Activated CD4-positive, alpha-beta T cell treated with anti-CD3 and anti-CD28 coated beads, Interleukin-2, amount 50 U/mL, for 16 hours (primary cell): Measurements from ENCODE around the gene ASB3.
A peak's percentile ranks its signal among the peaks of the same experiment; 100 is the strongest.
"Not testable (repeated sequence)": the region's sequence is repeated elsewhere in the genome, so short reads cannot be mapped to it uniquely, and the experiment has no call there.

Experiments used
- DNase-seq: peaks from one replicate; pipeline ENCODE4 v3.0.0-alpha.2; 2020

The ASB3 gene, protein sequence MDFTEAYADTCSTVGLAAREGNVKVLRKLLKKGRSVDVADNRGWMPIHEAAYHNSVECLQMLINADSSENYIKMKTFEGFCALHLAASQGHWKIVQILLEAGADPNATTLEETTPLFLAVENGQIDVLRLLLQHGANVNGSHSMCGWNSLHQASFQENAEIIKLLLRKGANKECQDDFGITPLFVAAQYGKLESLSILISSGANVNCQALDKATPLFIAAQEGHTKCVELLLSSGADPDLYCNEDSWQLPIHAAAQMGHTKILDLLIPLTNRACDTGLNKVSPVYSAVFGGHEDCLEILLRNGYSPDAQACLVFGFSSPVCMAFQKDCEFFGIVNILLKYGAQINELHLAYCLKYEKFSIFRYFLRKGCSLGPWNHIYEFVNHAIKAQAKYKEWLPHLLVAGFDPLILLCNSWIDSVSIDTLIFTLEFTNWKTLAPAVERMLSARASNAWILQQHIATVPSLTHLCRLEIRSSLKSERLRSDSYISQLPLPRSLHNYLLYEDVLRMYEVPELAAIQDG

DNA sequence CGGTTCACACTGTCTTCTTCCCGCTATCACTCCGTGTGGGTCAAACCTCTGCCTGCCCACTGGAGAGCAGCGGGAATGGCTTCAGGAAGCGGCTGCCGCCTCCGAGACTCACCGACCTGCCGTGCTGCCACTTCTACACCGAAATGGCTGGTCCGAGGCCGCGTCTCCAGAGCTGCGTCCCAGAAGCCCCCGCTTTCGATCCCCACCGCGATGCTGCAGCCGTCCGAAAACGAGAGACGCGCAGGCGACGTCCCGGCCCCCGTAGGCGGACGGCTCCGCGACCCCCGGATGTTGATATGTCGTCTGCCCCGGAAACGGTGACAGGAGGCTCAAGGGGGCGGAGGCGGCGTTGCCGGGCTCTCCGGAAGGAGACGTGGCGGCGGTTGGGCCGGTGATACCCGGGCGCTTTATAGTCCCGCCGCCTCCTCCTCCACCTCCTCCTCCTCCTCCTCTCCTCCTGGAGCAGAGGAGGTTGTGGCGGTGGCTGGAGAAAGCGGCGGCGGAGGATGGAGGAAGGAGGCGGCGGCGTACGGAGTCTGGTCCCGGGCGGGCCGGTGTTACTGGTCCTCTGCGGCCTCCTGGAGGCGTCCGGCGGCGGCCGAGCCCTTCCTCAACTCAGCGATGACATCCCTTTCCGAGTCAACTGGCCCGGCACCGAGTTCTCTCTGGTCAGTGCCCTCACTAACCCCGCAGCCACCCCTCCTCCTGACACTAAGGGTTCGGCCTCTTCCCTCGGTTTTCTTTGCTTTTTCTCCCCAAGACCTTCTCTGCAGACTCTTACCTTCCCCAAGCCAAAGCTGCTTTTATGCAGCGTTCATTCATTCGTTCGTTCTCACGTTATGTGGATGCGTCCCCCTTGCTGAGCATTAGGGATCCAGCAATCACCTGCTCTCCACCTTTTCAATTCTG is at the start of gene ASB3, which contains the start of gene ERLEC1:
Gene ASB3, minus strand, starts transcription at position 249 of the 909 bp plus-strand sequence. CDS start 21,381 bp downstream, outside the sequence.
Gene ERLEC1, plus strand, starts transcription at position 340 of the 909 bp plus-strand sequence. Its CDS starts 167 bp downstream, at position 507.
- peak; percentile 94 for DNase-seq

DNA sequence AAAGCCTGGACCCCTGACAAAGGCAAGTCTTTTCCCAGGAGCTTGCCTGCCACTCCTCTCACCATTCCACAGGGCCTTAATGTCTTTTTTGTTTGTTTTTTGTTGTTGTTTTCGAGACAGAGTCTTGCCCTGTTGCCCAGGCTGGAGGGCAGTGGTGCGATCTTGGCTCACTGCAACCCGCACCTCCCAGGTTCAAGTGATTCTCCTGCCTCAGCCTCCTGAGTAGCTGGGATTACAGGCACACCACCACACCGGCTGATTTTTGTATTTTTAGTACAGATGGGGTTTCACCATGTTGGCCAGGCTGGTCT is 43.2 kb upstream of the ASB3 start:
- not testable (repeated sequence) for DNase-seq

DNA sequence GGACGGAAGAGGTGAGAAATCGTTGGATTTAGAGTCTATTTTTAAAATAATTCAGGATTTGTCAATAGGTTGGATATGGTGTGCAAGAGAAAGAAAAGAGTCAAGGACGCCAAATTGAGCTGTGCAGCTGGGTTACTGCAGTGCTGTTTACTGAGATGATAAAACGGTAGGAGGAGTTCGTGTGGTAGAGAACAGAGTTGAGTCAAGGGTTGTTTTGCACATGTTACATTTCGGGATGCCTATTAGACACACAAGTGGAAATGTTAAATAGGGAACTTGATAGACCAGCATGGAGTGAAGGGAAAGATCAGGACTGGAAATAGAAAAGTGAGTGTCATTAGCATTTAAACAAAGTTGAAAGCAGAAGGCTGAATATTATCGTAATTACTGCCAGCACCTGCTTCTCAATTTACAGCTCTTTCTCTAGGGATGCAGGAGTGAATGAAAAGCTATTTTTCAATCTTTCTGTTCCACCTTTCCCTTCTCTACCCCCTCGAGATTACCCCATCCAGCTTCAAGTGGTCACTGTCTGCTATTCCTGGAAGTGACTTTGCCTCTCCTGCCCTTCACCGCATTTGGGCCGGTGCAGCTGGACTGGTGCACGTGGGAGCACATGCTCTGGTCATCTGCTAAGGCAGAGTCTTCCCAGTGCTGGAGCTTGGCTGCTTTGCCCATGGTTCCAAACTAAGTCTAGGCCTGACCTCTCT is 42.7 kb upstream of the ASB3 start:
- DNase-seq = no peak

DNA sequence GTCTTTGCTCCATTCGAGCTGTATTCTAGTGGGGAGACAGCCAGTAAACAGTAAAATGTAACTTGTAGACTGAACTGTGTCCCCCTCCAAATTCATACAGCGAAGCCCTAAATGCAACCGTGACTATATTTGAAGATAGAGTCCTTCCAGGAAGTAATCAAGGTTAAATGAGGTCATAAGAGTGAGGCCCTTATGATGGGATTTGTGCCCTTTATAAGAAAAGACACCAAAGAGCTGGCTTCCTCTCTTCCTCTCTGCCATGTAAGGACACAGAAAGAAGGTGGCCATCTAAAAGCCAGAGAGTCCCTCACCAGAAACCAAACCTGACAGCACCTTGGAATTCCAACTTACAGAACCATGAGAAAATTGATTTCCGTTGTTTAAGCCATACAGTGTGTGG is 41.6 kb upstream of the ASB3 start:
- no peak for DNase-seq

DNA sequence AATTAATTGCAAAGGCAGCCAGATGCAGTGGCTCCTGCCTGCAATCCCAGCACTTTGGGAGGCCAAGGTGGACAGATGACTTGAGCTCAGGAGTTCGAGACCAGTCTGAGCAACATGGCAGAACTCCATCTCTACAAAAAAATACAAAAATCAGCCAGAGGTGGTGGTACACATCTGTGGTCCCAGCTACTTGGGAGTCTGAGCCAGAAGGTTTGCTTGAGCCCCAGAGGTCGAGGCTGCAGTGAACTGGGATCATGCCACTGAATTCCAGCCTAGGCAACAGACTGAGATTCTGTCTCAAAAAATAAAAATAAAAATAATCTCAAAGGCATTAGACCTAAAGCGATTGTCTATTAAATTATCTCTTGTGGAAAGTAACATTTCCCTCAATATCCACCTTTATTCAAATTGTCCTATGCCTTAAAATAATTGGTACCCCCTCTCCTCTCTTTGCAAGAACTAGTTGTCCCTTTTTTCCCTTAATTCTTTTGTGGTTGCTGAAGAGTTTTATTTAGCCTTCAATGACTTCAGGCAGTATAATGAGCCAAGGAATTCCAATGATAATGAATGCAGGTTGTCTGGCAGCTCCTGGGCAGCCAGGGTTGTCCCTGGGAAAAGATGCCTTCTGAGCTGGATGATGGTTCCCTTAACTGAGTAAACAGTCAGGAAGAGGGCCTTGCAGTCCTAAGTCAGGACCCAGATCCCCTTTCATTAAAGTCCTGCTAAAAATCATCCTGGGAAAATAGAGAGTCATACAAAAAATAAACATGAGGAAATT is 40.8 kb upstream of the ASB3 start:
- DNase-seq = no peak

DNA sequence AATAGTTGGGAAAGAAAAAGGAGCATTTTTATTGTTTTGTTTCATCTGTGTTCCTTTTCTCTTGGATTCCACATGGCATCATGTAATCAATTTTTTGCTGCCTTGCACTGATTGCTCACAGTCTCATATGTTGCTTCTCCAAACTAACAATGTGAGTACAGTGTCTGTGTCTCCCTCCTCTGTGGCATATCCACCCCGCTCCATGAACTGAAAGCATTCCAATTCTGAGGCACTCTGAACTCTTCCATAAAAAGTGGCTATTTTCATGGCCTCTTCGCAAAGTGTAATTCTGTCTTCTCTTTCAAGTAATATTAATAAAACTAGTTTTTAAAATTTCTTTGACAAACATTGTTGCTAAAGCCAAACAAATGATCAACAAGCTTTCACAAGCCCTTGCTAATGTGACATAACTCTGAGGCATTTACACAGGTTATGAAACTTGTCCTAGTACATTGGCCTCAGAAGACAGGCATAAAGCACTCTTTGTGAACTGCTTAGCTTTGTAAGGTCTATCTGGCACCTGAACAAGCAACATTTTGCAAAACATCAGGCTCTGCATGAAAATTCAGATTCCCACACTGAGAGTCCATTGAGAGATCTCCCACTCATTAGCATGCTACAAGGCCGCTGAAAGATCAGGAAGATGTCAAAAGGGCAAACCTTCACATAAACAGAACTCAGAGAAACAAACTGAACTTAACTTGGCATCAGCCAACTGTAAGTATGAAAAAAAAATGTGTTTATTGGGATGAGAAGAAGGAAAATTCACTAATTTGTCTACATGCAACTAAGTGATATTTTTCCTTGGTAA is 40.0 kb upstream of the ASB3 start:
- DNase-seq = no peak

DNA sequence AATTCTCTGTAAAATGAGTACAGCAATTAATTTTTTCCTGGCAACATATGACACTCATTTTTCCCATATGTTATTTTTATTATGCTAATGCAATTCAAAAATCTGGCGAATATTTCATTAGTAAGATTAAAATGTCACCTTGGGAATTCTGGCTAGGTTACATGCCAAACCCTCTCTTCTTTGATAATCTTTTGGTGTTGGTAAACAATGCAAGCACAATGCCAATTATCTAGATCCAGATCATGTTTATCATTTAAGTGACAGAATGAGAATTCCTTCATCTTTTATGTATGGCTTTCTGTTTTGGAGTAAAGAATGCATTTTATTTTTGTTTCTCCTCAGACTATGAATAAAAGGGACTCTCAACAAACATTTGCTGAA is 39.3 kb upstream of the ASB3 start:
- DNase-seq = no peak

DNA sequence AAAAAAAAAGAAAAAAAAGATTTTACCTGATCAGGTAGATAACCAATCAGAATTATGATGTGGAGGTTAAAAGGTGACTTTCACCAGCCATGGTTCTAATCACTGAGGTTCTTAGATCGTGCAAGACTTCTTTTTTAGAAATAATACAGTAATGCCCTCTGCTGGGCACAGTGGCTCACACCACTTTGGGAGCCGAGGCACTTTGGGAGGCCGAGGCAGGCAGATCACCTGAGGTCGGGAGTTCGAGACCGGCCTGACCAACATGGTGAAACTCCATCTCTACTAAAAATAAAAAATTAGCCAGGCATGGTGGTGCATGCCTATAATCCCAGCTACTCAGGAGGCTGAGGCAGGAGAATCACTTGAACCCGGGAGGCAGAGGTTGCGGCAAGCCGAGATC is 36.9 kb upstream of the ASB3 start:
- DNase-seq = peak; percentile 28

DNA sequence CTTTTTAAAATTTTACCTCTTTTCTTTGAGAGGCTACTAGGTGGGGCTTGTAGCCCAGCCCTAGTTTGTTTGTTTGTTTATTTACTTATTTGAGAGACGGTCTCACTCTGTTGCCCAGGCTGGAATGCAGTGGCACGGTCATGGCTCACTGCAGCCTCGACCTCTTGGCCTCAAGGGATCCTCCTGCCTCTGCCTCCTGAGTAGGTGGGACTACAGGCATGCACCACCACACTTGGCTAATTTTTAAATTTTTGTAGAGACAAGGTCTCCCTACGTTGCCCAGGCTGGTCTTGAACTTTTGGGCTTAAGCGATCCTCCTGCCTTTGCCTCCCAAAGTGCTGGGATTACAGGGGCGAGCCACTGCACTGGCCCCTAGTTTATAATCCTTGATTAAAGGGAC is 35.1 kb upstream of the ASB3 start:
- no peak for DNase-seq

DNA sequence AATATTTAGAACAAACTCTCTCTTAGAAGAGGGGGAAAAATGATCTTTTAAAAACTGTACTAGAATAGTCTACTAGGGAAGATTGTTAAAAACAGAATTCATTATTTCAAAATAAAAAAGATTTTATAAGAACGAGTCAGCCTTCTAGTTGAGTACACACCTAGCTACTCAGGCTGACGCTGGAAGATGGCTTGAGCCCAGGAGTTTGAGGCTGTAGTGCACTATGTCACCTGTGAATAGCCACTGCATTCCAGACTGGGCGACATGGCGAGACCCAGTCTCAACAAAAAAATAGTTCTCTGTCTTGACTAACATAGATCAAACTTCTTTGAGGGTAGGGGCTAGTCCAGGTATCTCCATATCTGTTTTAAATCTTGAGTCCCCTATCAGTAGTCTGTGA is 34.0 kb upstream of the ASB3 start:
- DNase-seq = no peak

DNA sequence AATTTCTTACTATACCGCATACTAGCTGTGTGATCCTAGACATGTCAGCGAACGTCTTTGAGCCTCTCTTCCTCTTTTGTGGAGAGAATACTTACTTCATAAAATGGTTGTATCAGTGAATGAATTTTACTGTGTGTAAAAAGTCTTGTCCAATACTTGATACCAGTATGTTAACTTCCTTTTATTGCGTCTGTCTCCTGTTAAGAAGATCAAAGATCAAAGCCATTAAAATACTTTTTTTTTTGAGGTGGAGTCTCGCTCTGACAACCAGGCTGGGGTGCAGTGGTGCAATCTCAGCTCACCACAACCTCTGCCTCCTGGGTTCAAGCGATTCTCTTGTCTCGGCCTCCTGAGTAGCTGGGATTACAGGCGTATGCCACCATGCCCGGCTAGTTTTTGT is 33.3 kb upstream of the ASB3 start:
- no peak for DNase-seq

DNA sequence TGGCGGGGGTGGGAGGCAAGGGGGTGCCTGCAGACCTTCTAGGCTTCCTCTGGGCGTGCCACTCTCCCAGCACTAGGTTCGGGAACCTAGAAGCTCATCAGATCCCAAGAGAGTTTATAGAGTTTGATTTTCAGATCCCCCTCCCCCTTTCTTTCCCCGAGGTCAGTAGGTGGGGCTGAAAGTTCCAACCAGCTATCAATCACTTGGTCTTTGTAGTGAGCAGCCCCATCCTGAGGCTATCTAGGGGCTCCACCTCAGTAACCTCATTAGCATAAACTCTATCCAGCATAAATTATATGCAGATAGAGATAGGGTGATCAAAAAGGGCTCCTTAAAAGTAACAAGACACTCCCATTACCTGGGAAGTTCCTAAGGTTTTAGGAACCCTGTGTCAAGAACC is 32.9 kb upstream of the ASB3 start:
- no peak for DNase-seq

DNA sequence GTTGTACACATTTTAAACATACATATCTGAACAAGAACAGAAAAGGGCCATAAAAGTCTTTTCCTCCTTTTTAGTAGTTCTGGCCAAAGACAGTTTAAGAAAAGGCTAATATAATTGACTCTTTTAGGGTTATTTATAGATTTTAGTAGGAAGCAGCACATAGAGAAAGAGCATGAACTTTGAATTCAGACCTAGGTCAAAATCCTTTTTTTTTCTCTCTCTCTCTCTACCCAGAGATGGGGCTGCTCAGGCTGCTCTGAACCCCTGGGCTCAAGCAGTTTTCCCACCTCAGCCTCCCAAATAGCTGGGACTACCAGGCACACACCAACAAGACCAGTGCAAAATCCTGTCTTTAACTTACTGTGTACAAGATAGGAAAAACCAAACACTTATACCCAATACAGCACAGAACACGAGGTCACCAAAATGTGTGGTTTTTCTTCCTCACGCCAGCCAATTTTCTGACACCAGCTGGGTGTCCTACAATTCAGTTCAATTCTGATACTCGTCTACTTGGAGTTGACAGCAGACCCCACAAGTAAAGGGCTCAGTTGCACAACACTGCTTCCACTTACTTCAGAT is 32.2 kb upstream of the ASB3 start:
- no peak for DNase-seq

DNA sequence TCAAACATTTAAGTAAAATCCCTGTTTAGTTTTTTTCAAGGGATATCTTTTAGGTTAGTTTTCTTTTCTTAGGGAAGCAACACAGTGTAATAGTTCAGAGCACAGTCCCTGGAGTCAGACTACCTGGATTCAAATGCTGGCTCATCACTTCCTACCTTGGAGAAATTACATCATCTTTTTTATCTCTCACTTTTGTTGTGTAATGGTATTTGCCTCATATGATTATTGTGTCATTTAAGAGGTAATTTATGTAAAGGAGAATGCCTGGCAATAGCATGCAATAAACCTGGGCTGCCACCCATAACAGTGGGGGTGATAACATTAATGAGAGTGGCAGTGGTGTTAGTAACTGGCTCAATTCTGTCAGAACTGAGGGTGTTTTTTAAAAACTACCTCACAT is 26.4 kb upstream of the ASB3 start:
- no peak for DNase-seq

DNA sequence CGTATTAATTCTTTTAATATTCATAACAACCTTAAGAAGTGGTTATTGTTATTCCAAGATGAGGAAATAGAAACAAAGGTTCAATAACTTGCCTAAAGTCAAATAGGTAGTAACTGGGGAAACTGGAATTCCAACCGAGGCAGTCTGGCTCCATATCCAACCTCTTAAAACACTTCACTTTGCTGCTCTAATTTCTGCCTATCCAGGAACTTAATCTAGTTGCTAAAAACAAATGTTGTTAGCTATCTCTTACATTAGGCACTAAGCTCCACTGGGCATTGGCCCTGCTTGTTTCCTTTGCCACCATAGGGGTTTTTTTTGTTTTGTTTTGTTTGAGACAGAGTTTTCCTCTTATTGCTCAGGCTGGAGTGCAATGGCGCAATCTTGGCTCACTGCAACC is 24.8 kb upstream of the ASB3 start:
- no peak for DNase-seq

DNA sequence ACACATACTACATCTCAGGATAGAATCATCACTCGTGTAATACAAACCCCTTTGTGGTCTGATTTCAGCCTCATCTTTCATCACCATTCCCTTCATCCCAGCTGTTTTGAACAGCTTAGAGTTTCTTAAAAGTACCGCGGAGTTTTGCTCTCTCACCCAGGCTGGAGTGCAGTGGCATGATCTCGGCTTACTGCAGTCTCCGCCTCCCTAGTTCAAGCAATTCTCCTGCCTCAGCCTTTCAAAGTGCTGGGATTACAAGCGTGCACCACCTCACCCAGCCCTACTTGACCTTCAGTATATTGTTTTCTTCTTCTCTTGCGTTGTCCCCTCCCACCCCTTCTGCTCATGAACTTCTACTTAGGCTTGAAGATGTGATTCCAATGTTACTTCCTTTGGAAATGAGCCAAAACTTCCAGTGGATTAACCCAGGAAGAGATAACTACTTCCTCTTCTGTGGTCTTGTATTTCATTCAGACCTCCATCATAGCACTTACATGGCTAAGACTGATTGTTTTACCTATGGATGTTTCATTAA is 15.9 kb upstream of the ASB3 start:
- no peak for DNase-seq

DNA sequence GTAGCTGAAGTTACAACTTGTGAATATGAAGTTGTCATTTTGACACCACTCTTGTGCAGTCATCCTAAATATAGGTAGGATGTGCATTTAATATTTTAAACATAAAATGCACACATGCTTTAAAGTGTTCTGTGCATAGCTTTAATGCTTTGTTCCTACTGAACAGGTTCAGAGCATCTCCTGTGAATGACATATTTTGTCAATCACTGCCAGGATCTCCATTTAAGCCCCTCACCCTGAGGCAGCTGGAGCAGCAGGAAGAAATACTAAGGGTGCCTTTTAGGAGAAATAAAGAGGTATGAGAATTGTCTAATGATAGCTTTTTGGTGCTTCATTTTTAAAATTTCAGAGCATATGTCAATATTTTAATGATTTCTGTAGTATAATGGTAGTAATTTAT is 14.8 kb upstream of the ASB3 start:
- no peak for DNase-seq

DNA sequence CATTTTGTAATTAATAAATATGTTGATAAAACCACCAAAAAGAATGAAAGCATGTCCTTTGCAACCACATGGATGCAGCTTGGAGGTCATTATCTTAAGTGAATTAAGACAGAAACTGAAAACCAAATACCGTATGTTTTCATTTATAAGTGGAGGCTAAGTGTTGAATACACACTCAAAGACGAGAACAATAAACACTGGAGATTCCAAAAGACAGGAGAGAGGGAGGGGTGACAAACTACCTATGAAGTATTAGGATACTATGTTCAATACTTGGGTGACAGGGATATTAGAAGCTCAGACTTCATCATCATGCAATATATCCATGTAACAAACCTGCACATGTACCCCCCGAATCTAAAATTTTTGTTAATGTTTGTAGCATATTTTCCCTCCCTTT is 7.1 kb upstream of the ASB3 start:
- no peak for DNase-seq

DNA sequence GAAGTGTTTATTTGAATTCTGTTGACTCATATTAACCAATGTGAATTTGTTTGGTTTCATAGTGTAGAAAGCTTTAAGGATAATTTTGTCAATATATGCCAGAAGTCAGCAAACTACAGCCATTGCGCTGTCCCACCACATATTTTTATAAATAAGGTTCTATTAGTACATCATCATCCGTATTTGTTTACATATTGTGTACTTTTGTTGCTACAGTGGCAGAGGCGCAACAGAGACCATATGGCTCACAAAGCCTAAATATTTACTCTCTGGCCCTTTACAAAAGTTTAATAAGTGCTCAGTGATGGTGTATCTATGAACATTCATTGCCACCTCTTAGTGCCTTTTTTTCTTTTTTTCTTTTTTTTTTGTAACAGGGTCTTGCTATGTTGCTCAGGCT is 6.5 kb upstream of the ASB3 start:
- no peak for DNase-seq

DNA sequence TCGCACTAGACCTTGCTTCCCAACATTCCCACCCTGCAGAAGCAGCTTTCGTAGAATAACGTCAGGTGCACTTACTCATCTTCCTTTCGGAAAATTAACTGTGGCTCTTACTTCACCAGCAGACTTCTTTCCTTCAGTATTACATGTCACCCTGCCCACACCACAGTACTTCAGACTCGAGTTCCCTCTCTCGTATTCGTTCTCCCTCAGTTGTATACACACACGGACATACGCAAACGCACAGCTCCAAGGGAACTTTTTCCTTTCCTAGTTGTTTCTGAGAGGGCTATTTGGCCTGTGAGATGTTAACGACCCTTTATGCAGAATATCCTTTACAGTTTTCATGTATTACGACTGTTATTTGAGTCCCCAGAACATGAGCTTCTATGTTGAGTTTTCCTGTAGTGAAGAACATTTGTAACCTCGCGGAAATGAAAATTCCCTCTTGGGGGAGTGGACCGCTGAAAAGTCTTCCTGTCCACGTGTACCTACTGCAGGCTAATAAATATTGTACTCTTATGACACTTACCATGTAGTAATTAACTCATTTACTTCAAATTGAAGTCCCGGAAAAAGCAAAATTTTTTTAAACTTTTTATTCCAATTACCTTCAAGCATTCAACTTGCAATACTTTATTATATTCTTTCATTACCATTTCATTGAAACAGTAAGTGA is 999 bp upstream of the ASB3 start:
- DNase-seq = peak; percentile 25
